Vagina (tissue), 2 donors: Measurements from ENCODE around the gene BICC1. TPM values are rescaled to one million over a fixed set of nuclear protein-coding genes. Genes with fewer than 3 reads are reported as not detected.

Source experiments
- DNase-seq, 2 donors: peaks; one replicate each; pipeline ENCODE4 v3.0.0-alpha.2; 2017; ENCODE audit errors: extremely low spot score in 2 of 2
- H3K27ac ChIP-seq: fragments of 200-600 bp; sonication (generic); one replicate; pipeline ENCODE4 v1.5.1; 2019
- H3K27me3 ChIP-seq: fragments of 200-600 bp; sonication (generic); one replicate; pipeline ENCODE4 v1.5.1; 2019
- H3K36me3 ChIP-seq, 2 donors: fragments of 200-600 bp; sonication (generic); one replicate each; pipeline ENCODE4 v1.5.1; 2017 to 2019
- H3K4me1 ChIP-seq: fragments of 200-600 bp; sonication (generic); one replicate; pipeline ENCODE4 v1.5.1; 2019
- H3K4me3 ChIP-seq, 2 donors: fragments of 200-600 bp; sonication (generic); 1 replicate in 1 of 2; 2 replicates in 1 of 2; pipeline ENCODE4 v1.5.1; 2016 to 2019
- H3K9me3 ChIP-seq: fragments of 200-600 bp; sonication (generic); one replicate; pipeline ENCODE4 v1.5.1; 2019
- CTCF ChIP-seq, 3 experiments: fragments of 450-650 bp in 2 of 3; fragments of 200-600 bp in 1 of 3; sonication (generic) in 1 of 3; IDR thresholded peaks; one replicate each; pipeline ENCODE4 v1.5.1; 2017 to 2019; ENCODE audit warnings: antibody characterized with exemption in 3 of 3, mild to moderate bottlenecking in 2 of 3, moderate library complexity in 2 of 3
- POLR2A ChIP-seq, 2 donors: fragments of 450-650 bp; IDR thresholded peaks; one replicate each; pipeline ENCODE4 v1.6.1; 2017; ENCODE audit warnings: antibody characterized with exemption in 2 of 2, mild to moderate bottlenecking in 2 of 2, moderate library complexity in 2 of 2
- POLR2AphosphoS5 ChIP-seq, 2 donors: sonication (generic); formaldehyde crosslinking; IDR thresholded peaks; one replicate each; pipeline ENCODE4 v1.9.0; 2017; ENCODE audit warnings: antibody characterized with exemption in 2 of 2, mild to moderate bottlenecking in 2 of 2, low read depth in 1 of 2; ENCODE audit not compliant: insufficient read depth in 1 of 2
- intact Hi-C: fragments of 100-400 bp; cut with DNase I; formaldehyde crosslinking; loops from one replicate; pipeline ENCODE4 v1.15.1; 2023
- total RNA-seq: library from RNA; depleted of rRNA; stranded (reverse); fragments of >200 nt; gene quantifications from one replicate; pipeline ENCODE4 v1.2.3, GENCODE V29; 2016

BICC1 gene
- total RNA-seq, 1 donor from 2014 or later, result 15.2 TPM

DNA sequence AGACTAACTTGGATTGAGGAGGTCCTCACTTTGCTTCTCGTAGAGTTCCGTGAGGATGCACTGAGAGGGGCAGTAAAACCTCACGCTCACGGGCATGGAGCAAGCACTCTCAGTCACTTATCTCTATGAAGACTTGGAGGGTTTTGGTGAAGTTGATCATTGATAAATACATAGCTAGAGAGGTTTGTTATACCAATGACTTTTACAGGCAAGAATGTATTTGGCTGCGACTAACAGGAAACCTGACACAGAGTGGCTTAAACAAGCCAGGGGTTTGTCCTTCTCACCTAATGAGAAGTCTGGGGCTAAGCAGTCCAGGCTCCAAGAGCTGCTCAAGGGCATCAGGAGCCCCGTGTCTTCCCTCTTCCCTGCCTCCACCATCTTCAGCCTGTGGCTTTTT is 6.1 kb downstream of the BICC1 start:
- Histone ChIP-seq H3K27me3 (no peaks in the 10 kb centered on the region), H3K4me1 (no peaks in the 10 kb centered on the region), H3K27ac (no peak overlapping the region), H3K4me3 (no peak overlapping the region), H3K9me3 (no peaks in the 10 kb centered on the region), H3K36me3 (no peaks in the 10 kb centered on the region)
- intact Hi-C loops, result no loop called here
- TF ChIP-seq CTCF (IDR thresholded peaks at IDR 0.05), result no peak
- no peak for DNase-seq

DNA sequence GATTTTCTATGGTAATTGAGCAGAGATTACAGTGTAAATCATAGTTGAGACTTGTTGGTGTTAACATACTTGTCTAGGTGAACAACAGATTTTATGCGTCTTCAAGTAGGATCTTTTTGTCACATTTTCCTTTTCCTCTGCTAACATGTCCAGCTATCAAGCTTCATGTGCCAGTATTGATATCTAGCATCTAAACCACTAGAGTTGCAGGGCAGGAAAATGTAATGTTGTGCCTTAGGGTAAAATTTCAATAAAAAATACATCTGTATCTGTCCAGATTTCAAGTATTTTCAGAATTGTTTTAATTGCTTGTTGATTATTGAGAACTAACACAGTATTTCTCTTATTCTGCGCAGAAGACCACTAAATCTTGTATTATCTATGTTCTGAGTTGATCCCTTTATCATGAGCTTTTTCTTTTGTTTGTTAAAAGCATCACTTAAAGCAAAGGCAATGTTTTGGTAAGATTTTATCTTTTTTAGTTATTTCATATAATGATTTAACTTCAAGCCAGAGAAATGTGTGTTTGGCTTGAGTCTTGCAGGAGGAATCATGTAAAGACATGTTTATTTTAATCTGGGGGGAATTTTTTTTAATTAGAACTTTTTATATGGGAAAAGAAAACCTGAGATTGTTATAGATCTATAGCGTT is 16.5 kb downstream of the BICC1 start:
- no peak for DNase-seq
- H3K27me3 ChIP-seq, result no peaks in the 10 kb centered on the region
- no peak overlapping the region for H3K4me3 ChIP-seq
- intact Hi-C loops, result no loop called here
- peaks cover 5% of the 10 kb centered on the region for H3K9me3 ChIP-seq
- H3K36me3 ChIP-seq, result no peaks in the 10 kb centered on the region
- TF ChIP-seq CTCF (IDR thresholded peaks at IDR 0.05) (no peak), POLR2A (IDR thresholded peaks at IDR 0.05) (no peak), POLR2AphosphoS5 (IDR thresholded peaks at IDR 0.05; ENCODE audit: insufficient read depth in 1 of 2, low read depth in 1 of 2) (no peak)
- no peak overlapping the region for H3K27ac ChIP-seq
- H3K4me1 ChIP-seq, result no peaks in the 10 kb centered on the region

DNA sequence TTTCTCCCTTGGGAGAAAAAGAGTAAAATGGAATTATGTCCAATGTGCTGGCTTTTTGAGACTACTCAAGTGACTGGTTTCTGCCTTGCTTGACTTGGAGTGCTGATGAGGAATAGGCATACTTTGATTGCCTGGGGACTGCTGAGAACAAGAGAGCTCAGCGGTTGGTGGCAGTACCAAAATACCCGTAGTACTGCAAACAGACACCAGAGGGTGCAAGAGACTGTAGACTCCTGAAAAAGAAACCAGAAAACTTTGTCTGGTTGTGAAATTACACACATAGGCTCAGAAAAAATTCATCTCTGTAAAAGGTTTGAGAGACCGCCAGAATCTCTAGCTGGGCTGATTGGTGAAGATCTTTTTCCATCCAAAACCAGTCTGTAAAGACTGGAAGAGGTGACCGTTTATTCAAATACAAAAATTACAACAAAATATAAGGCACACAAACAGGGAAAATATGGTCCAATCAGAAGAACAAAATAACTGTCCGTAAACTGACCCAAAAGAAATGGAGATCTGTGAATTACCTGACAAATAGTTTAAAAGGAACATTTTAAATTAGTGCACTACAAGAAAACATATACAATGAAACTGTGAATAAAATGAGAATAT is 18.5 kb downstream of the BICC1 start:
- no peaks in the 10 kb centered on the region for H3K4me1 ChIP-seq
- no peaks in the 10 kb centered on the region for H3K27me3 ChIP-seq
- no peak overlapping the region for H3K4me3 ChIP-seq
- no peaks in the 10 kb centered on the region for H3K36me3 ChIP-seq
- TF ChIP-seq CTCF (IDR thresholded peaks at IDR 0.05) (peak in 1 of 3 experiments; percentile 18), POLR2A (IDR thresholded peaks at IDR 0.05) (no peak)
- intact Hi-C loops, result no loop called here
- H3K9me3 ChIP-seq, result peaks cover 5% of the 10 kb centered on the region
- DNase-seq, result no peak
- H3K27ac ChIP-seq, result no peak overlapping the region

DNA sequence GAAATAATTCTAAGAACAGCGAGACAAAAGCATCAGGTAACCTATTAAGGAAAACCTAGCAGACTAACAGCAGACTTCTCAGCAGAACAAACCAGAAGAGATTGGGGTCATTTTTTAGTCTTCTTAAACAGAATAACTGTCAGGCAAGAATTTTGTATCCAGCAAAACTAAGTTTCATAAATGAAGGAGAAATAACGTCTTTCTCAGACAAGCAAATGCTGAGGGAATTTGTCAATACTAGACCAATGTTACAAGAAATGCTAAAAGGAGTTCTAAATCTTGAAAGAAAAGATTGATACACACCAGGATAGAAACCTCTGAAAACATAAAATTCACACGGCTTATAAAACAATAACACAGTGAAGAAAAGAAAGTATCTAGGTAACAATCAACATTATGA is 22.6 kb downstream of the BICC1 start:
- Histone ChIP-seq H3K9me3 (peaks cover 5% of the 10 kb centered on the region), H3K4me1 (no peaks in the 10 kb centered on the region), H3K4me3 (no peak overlapping the region), H3K27me3 (no peaks in the 10 kb centered on the region), H3K36me3 (no peaks in the 10 kb centered on the region), H3K27ac (no peak overlapping the region)
- intact Hi-C loops, result no loop called here
- no peak for DNase-seq
- TF ChIP-seq CTCF (IDR thresholded peaks at IDR 0.05) (no peak), POLR2AphosphoS5 (IDR thresholded peaks at IDR 0.05; ENCODE audit: insufficient read depth in 1 of 2, low read depth in 1 of 2) (no peak), POLR2A (IDR thresholded peaks at IDR 0.05) (no peak)

- no peak for DNase-seq
- no peaks in the 10 kb centered on the region for H3K27me3 ChIP-seq
- no peak overlapping the region for H3K27ac ChIP-seq
- H3K4me1 ChIP-seq, result no peaks in the 10 kb centered on the region
- TF ChIP-seq POLR2A (IDR thresholded peaks at IDR 0.05) (no peak), POLR2AphosphoS5 (IDR thresholded peaks at IDR 0.05; ENCODE audit: insufficient read depth in 1 of 2, low read depth in 1 of 2) (no peak), CTCF (IDR thresholded peaks at IDR 0.05) (no peak)
- no peaks in the 10 kb centered on the region for H3K36me3 ChIP-seq
- no peaks in the 10 kb centered on the region for H3K9me3 ChIP-seq
- intact Hi-C loops, result loop anchor here (5.0 kb wide), 1 partner anchor 661 kb away; no protein-coding TSS in a partner anchor
- H3K4me3 ChIP-seq, result no peak overlapping the region
Observed at GRCh38 chr10:58543141-58543540, 30.5 kb downstream of the BICC1 start.
